ENCODE results near the gene FAF2.

The FAF2 gene

GRCh38 chr5:176489077-176489476 lies 40.9 kb downstream of the FAF2 start:
- no peak overlapping the region for H3K4me3 ChIP-seq (ENCODE audit: low read depth, low read length)
- TF ChIP-seq POLR2A (IDR thresholded peaks at IDR 0.05; ENCODE audit: extremely low read depth, insufficient read length) (no peak), MYC (IDR thresholded peaks at IDR 0.05; ENCODE audit: low read depth, low read length) (no peak), CTCF (IDR thresholded peaks at IDR 0.05; ENCODE audit: low read depth, low read length) (no peak), MAX (IDR thresholded peaks at IDR 0.05; ENCODE audit: low read depth, low read length) (no peak)
- DNase-seq (ENCODE audit: low read depth), result no peak

GRCh38 chr5:176490301-176490700 lies 42.1 kb downstream of the FAF2 start:
- no peak overlapping the region for H3K4me3 ChIP-seq (ENCODE audit: low read depth, low read length)
- TF ChIP-seq MYC (IDR thresholded peaks at IDR 0.05; ENCODE audit: low read depth, low read length), result no peak
- DNase-seq (ENCODE audit: low read depth), result no peak

- DNase-seq (ENCODE audit: low read depth), result no peak
- H3K4me3 ChIP-seq (ENCODE audit: low read depth, low read length), result no peak overlapping the region
- no peak for TF ChIP-seq MYC (IDR thresholded peaks at IDR 0.05; ENCODE audit: low read depth, low read length)
- TF ChIP-seq POLR2A (IDR thresholded peaks at IDR 0.05; ENCODE audit: extremely low read depth, insufficient read length), result no peak
- no peak for TF ChIP-seq CTCF (IDR thresholded peaks at IDR 0.05; ENCODE audit: low read depth, low read length)
- no peak for TF ChIP-seq MAX (IDR thresholded peaks at IDR 0.05; ENCODE audit: low read depth, low read length)
These were observed 42.9 kb downstream of the FAF2 start for GRCh38 chr5:176491101-176491502.

GRCh38 chr5:176491901-176492300 lies 43.7 kb downstream of the FAF2 start:
- TF ChIP-seq MYC (IDR thresholded peaks at IDR 0.05; ENCODE audit: low read depth, low read length) (no peak), MAX (IDR thresholded peaks at IDR 0.05; ENCODE audit: low read depth, low read length) (no peak), POLR2A (IDR thresholded peaks at IDR 0.05; ENCODE audit: extremely low read depth, insufficient read length) (no peak), CTCF (IDR thresholded peaks at IDR 0.05; ENCODE audit: low read depth, low read length) (no peak)
- DNase-seq (ENCODE audit: low read depth), result no peak

GRCh38 chr5:176492431-176492830 lies 44.2 kb downstream of the FAF2 start:
- no peak for DNase-seq (ENCODE audit: low read depth)
- H3K4me3 ChIP-seq (ENCODE audit: low read depth, low read length), result no peak overlapping the region
- TF ChIP-seq MYC (IDR thresholded peaks at IDR 0.05; ENCODE audit: low read depth, low read length) (no peak), CTCF (IDR thresholded peaks at IDR 0.05; ENCODE audit: low read depth, low read length) (no peak), POLR2A (IDR thresholded peaks at IDR 0.05; ENCODE audit: extremely low read depth, insufficient read length) (no peak), MAX (IDR thresholded peaks at IDR 0.05; ENCODE audit: low read depth, low read length) (no peak)

More at GRCh38 chr5:176491901-176492300, 43.7 kb downstream of the FAF2 start:
- H3K4me3 ChIP-seq (ENCODE audit: low read depth, low read length), result no peak overlapping the region

- no peak for TF ChIP-seq MAX (IDR thresholded peaks at IDR 0.05; ENCODE audit: low read depth, low read length)
- H3K4me3 ChIP-seq (ENCODE audit: low read depth, low read length), result no peak overlapping the region
- no peak for DNase-seq (ENCODE audit: low read depth)
These were observed 49.7 kb downstream of the FAF2 start for GRCh38 chr5:176497852-176498251.

GRCh38 chr5:176499273-176499672 lies 51.1 kb downstream of the FAF2 start:
- H3K4me3 ChIP-seq (ENCODE audit: low read depth, low read length), result no peak overlapping the region
- TF ChIP-seq POLR2A (IDR thresholded peaks at IDR 0.05; ENCODE audit: extremely low read depth, insufficient read length), result no peak
- no peak for TF ChIP-seq MAX (IDR thresholded peaks at IDR 0.05; ENCODE audit: low read depth, low read length)
- TF ChIP-seq MYC (IDR thresholded peaks at IDR 0.05; ENCODE audit: low read depth, low read length), result no peak
- no peak for TF ChIP-seq CTCF (IDR thresholded peaks at IDR 0.05; ENCODE audit: low read depth, low read length)
- DNase-seq (ENCODE audit: low read depth), result no peak
